Panc1 (cell line): ENCODE measurements around the gene TBX2.

Experiments
- CTCF ChIP-seq: fragments of 450-650 bp; IDR thresholded peaks from 2 replicates; pipeline ENCODE4 v1.5.1; 2017; ENCODE audit warnings: mild to moderate bottlenecking
- POLR2AphosphoS5 ChIP-seq: IDR thresholded peaks from 2 replicates; pipeline ENCODE4 v1.6.1; 2012; ENCODE audit warnings: mild to moderate bottlenecking, low read depth, low read length, moderate library complexity
- SIN3A ChIP-seq: IDR thresholded peaks from 2 replicates; pipeline ENCODE4 v1.6.1; 2012; ENCODE audit warnings: low read depth, mild to moderate bottlenecking, low read length, moderate library complexity, borderline replicate concordance; ENCODE audit not compliant: insufficient read depth
- TCF7L2 ChIP-seq: IDR thresholded peaks from 2 replicates; pipeline ENCODE4 v1.6.1; 2011; ENCODE audit warnings: mild to moderate bottlenecking, low read depth, low read length, inconsistent platforms
- TF ChIP-seq, protein P1 (sequence below), 2 experiments: IDR thresholded peaks; 2 replicates each; pipeline ENCODE4 v1.6.1; 2011 to 2012; ENCODE audit warnings: low read depth in 2 of 2, control low read depth in 1 of 2, low read length in 1 of 2, mild to moderate bottlenecking in 1 of 2, moderate library complexity in 1 of 2; ENCODE audit not compliant: insufficient read depth in 1 of 2

- no peak for TF ChIP-seq CTCF
- TF ChIP-seq, protein P1, sequence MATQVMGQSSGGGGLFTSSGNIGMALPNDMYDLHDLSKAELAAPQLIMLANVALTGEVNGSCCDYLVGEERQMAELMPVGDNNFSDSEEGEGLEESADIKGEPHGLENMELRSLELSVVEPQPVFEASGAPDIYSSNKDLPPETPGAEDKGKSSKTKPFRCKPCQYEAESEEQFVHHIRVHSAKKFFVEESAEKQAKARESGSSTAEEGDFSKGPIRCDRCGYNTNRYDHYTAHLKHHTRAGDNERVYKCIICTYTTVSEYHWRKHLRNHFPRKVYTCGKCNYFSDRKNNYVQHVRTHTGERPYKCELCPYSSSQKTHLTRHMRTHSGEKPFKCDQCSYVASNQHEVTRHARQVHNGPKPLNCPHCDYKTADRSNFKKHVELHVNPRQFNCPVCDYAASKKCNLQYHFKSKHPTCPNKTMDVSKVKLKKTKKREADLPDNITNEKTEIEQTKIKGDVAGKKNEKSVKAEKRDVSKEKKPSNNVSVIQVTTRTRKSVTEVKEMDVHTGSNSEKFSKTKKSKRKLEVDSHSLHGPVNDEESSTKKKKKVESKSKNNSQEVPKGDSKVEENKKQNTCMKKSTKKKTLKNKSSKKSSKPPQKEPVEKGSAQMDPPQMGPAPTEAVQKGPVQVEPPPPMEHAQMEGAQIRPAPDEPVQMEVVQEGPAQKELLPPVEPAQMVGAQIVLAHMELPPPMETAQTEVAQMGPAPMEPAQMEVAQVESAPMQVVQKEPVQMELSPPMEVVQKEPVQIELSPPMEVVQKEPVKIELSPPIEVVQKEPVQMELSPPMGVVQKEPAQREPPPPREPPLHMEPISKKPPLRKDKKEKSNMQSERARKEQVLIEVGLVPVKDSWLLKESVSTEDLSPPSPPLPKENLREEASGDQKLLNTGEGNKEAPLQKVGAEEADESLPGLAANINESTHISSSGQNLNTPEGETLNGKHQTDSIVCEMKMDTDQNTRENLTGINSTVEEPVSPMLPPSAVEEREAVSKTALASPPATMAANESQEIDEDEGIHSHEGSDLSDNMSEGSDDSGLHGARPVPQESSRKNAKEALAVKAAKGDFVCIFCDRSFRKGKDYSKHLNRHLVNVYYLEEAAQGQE (IDR thresholded peaks at IDR 0.05; ENCODE audit: insufficient read depth in 1 of 2, low read depth in 2 of 2, low read length in 1 of 2): no peak
- no peak for TF ChIP-seq SIN3A
- no peak for TF ChIP-seq POLR2AphosphoS5
- no peak for TF ChIP-seq TCF7L2
Measured at GRCh38 chr17:61412860-61413660, 13.4 kb downstream of the TBX2 start.
